Muscle of arm (tissue), 12 donors: ENCODE data around the gene CETN3. TPM values are rescaled to one million over a fixed set of nuclear protein-coding genes. Genes with fewer than 3 reads are reported as not detected.

ENCODE experiments used
- DNase-seq: peaks from one replicate; pipeline ENCODE4 v3.0.0-alpha.2; 2013
- polyA plus RNA-seq, 12 donors: library from polyadenylated mRNA; unstranded; fragments of 120-200 nt; gene quantifications; one replicate each; pipeline ENCODE4 v1.2.1, GENCODE V29; 2013; ENCODE audit not compliant: insufficient read length in 12 of 12

The CETN3 gene
- polyA plus RNA-seq, 12 donors = 23.6 to 59.7 (median 38.8) TPM; not detected in 1

DNA sequence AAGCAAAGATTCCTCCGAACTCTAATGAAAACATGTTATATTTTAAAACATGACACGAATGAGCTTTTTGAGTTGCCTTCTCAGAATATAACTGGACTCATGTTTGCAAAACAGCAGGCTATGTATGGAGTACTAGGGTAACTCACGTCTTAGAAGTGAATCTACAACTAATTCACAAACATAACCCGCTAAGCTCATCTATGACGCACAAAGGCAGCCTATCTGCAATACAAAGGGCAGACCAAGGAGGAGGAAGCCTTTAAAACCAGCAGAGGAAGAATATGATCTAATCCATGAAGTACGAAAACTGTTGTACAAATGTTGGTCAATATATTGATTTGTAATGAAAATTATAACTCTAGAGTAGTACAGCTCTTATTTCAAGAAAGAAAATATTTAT is 67.0 kb downstream of the CETN3 start:
- no peak for DNase-seq

Other genes starting within 250 kb of the CETN3 start
- gene MBLAC2, start 65.0 kb upstream of the CETN3 start, polyA plus RNA-seq = 1 to 10 TPM in 11 of 12 donors, not detected in 1; 5.1 to 9.2 (median 6.3) TPM
- gene POLR3G, start 65.1 kb upstream of the CETN3 start, polyA plus RNA-seq = 1 to 10 TPM in 10 of 12 donors, not detected in 2; 1.6 to 6.3 (median 2.1) TPM
- gene LYSMD3, start 119.8 kb upstream of the CETN3 start, polyA plus RNA-seq = 10 to 100 TPM in 11 of 12 donors, not detected in 1; 16.2 to 25.7 (median 21.8) TPM
- 1 to 10 TPM in 7 of 12 donors, under 1 TPM in 3, not detected in 2; 0.84 to 4.3 (median 1.3) TPM for gene ADGRV1, start 149.0 kb upstream of the CETN3 start, polyA plus RNA-seq